T-helper 1 cell treated with Interleukin-12 subunit alpha and Interleukin-12 subunit beta and Interleukin-4 antibody, amounts not matched to agents 30 ng/mL and 1 ng/mL, for 36 hours (primary cell): Measurements from ENCODE around the gene STX1B. TPM values are rescaled to one million over a fixed set of nuclear protein-coding genes. Genes with fewer than 3 reads are reported as not detected.
"Not testable (repeated sequence)": the region's sequence is repeated elsewhere in the genome, so short reads cannot be mapped to it uniquely, and the experiment has no call there.

ENCODE experiments used
- intact Hi-C: fragments of 100-400 bp; cut with micrococcal nuclease; formaldehyde crosslinking; loops from one replicate; pipeline ENCODE4 v1.15.1; 2024
- total RNA-seq: library from RNA; stranded (reverse); gene quantifications from 2 replicates; pipeline ENCODE4 v1.2.3, GENCODE V29; 2022

The STX1B gene
- total RNA-seq, 1 donor from 2014 or later: 1.5 TPM

DNA sequence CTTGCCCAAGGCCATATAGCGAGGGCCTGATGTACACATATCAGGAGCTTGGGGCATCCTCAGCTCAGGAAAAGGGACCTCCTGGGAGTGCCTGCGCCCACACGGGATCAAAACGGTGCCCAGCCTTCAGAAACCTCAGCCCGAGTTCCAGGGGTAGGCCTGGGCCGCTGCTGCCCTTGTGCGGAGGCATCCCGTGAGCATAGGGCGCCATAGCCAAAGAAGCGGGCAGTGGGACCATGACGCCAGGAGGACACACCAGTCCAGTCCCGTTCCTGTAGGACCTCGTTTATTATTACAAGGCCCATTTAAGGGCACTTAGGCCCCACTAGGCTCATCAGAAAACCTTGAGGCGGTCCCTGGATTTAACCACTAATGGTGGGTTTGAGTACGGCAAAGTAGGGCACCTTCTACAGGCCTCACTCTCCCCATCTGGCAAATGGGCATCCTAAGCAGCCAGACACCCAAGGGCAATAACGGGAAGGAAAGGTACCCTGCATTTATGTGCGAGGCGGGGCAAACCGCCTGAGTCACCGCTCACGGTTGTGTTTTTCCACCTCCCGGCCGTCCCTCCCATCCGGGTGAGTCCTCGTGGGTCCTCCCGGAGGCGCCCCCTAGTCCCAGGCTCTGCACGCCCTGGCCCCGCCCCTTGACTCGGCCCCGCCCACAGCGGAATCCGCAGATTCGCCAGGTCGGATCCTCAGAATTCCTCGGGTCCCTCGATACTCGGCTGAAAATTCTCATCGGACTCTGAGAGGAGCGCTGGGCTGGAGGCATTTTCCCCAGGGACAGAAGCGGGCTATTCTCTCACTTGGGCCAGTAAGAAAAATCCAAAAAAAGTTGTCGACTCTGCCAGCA lies 53.6 kb downstream of the STX1B start:
- intact Hi-C loops: loop anchor here (1.0 to 10.0 kb wide), 13 partner anchors 34 to 912 kb away; partner anchors contain the start of genes ARMC5, BCKDK, FBRS and FBXL19

DNA sequence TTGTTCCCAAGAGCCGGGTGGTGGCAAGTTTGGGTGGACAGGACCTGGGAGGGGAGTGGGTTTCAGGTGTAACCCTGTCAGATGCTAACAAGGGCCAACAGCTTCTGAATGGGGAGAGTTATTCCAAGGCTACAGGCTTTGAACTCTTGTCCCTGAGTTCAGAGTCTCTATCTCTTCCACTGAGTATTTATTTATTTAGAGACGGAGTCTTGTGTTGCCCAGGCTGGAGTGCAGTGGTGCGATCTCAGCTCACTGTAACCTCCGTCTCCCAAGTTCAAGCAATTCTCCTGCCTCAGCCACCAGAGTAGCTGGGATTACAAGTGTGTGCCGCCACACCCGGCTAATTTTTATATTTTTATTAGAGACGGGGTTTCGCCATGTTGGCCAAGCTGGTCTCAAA lies 55.4 kb downstream of the STX1B start:
- intact Hi-C loops: loop anchor here (5.0 to 10.0 kb wide), 2 partner anchors 400 to 487 kb away; partner anchors contain the start of genes ITGAX and ZNF843

DNA sequence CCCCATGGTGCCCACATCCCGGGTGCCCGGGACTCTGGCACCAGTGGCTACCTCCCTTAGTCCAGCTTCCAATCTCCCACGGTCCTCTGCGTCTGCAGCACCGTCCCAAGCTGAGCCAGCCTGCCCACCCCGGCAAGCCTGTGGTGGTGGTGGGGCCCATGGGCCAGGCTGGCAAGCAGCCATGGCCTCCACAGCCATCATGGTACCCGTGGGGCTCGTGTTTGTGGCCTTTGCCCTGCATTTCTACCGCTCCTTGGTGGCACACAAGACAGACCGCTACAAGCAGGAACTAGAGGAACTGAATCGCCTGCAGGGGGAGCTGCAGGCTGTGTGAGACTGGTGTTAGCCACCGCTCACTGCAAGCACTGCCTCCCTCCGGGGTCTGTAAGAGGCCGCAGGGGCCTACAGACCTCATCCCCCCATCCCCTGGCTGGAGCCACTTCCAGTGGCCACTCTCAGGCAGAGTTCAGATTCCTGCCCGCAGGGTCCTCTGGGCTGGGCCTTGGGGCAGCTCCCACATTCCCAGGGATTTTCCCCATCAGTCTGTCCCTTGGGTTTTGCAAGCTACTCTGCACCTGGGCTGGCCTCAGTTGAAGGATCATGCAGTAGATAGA lies 56.8 kb downstream of the STX1B start:
- intact Hi-C loops: loop anchor here (1.0 to 10.0 kb wide), 3 partner anchors 143 to 489 kb away; partner anchors contain the start of genes ITGAX and ZNF843

DNA sequence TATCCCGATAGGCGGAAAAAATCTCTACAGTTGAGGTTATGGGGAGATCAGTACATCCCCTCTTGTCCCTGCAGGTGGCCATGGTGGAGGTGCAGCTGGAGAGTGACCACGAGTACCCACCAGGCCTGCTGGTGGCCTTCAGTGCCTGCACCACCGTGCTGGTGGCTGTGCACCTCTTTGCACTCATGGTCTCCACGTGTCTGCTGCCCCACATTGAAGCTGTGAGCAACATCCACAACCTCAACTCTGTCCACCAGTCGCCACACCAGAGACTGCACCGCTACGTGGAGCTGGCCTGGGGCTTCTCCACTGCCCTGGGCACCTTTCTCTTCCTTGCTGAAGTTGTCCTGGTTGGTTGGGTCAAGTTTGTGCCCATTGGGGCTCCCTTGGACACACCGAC lies 57.3 kb downstream of the STX1B start:
- intact Hi-C loops: loop anchor here (1.0 to 10.0 kb wide), 3 partner anchors 143 to 489 kb away; partner anchors contain the start of genes ITGAX and ZNF843

GRCh38 chr16:30951750-30952149 lies 58.7 kb downstream of the STX1B start:
- intact Hi-C loops: loop anchor here (5.0 to 10.0 kb wide), 2 partner anchors 403 to 491 kb away; partner anchors contain the start of genes ITGAX and ZNF843

DNA sequence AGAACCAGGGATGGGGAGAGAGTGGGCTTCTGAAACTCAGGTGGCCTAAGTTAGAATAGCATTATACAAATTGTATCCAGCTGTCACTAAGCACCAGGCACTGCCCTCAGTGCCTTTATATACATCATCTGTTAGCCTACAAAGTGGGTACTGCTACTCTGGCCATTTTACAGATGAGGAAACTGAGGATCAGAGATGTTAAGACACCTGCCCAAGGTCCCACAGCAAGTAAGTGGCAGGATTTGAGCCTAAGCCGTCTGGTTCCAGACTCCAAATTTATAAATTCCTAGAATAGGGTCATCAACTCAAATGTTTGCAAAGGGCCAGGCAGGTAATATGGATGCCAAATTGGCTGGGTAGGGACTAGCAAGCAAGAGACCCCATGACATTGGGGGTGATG lies 59.2 kb downstream of the STX1B start:
- intact Hi-C loops: loop anchor here (5.0 to 10.0 kb wide), 2 partner anchors 404 to 491 kb away; partner anchors contain the start of genes ITGAX and ZNF843

GRCh38 chr16:30950516-30951065 lies 59.8 kb downstream of the STX1B start:
- intact Hi-C loops: loop anchor here (1.0 to 10.0 kb wide), 3 partner anchors 8 to 492 kb away; partner anchors contain the start of genes ITGAX and ZNF843

DNA sequence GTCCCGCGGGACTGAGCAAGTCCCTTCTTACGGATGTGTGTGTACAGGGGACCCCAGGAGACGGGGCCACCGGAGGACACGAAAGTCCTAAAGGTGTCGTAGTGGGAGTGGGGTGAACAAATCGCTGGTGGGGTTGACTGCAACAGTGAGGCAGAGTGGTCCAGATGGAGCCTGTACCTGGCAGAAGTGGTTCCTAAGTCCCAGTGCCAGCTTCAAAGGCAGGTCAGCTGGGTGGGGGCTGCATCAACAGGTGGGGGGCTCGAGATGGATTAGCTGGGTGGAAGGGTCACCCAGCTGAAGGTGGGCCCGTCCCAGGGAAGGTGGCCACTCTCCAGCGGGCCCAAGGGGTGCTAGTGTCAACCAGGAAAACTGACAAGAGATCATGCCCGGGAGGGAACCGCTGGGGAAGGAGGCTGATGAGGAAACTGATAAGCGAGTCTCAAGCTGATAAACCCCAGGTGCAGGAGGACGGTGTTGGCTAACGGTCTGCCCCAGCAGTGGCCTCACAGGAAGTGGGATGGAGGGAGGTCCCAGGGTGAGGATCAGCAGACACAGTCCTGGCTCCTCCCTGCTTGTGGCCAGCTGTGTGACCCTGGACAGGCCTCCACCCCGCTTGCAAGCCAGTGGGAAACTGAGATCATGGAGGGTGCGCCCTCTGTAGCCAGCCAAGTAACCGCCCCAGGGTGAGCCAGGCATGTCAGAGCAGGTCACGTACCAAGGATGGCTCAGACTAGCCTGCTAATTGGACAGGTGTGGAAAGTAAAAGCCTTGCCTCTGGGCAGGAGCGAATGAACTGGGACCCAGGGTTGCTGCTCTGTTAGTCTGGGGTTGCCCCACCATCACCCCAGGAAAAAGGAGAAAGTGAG lies 60.6 kb downstream of the STX1B start:
- intact Hi-C loops: loop anchor here (1.0 to 10.0 kb wide), 4 partner anchors 8 to 492 kb away; partner anchors contain the start of genes ITGAX and ZNF843

DNA sequence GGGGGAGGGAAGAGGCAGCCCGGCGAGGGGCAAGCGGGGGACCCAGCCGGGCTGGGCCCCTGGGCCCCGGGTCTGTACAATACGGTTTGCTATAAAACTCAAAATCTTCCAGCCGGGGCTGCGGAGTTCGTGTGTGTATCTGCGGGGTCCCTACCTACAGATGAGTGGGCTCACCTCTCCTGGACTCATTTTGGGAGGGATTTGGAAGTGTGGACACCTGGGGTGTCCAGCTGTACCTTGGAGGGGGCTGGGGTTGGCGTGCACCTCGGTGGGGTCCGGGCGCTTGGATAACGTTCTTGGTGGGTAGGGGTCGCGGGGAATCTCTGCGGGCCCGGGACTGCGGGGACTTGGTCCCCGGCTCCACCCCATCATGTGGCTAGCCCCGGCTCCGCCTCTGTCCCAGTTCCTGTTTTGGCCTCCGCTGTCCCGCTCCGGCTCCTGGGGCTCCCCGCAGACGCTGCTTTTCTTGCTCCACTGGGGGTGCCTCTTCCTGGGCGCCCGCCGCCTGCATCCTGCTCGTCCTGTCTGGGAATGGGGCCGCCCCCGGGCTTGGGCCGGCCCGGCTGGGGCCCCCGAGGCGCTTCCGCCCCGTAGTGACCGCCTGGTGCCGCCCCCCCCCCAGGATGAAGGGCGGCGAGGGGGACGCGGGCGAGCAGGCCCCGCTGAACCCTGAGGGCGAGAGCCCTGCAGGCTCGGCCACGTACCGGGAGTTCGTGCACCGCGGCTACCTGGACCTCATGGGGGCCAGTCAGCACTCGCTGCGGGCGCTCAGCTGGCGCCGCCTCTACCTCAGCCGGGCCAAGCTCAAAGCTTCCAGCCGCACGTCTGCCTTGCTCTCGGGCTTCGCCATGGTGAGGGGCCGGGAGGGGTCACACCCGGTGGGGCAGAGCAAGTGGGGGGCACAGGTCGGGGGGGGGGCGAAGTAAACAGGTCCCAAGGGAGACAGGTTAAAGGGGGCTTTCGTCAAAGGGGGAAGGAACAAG lies 61.5 kb downstream of the STX1B start, which contains the start of gene ORAI3:
Gene ORAI3 (plus strand): TSS at position 402 of the 983 bp plus-strand sequence. CDS start 222 bp downstream, at position 624.
- intact Hi-C loops: loop anchor here (1.0 kb wide), 1 partner anchor 193 kb away; no protein-coding TSS in a partner anchor

DNA sequence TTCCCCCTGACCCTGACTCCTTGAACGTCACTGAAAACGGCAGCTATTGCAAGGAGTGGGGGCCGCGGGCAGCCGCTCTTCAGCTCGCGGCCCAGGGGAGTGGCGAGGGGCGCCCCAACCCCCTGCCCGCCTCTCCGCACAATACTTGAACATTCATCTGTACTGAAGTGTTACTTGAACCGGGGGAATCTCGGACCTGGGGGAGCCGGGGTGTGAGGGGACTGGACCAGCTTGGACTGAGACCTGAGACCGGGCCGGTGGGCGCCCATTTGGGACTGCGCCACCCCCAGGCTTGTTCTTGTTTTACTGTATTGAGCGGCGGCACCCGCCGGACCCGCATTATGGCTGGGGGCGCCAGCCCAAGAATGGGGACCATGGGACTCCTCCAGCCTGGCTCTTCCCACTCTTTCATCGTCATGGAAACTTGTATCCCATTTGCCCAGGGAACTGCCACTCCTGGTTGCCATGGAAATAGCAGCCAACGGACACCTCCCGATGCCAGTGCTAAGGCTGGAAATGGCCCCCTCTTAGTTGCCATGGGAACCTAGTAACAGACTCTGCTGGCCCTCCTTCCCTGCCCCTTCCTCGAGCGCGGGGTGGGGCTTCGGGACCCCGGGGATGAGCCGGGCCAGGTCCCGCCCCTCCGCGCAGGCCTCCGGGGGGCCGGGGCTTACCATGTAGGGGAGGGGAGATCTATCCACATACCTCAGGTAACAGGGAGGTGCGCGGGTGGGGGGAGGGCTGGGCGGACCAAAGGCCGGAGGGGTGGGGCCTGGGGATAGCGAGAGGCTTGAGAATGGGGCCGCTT lies 62.4 kb downstream of the STX1B start:
- intact Hi-C loops: no loop called here

DNA sequence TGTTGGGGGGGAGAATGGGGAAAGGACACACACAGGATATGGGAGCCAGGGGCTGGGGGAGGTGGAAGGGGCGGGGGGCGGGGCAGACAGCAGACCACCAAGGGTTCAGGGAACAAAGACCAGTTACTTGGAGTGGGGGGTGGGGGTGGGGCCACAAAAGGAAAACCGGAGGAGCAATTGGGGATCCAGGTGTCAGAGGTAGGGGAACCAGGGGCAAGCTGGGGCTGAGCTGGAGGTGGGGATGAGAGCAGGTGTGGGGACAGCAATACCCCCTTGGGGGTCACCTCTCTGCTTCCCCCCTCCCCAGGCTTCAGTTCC lies 62.9 kb downstream of the STX1B start:
- intact Hi-C loops: no loop called here

DNA sequence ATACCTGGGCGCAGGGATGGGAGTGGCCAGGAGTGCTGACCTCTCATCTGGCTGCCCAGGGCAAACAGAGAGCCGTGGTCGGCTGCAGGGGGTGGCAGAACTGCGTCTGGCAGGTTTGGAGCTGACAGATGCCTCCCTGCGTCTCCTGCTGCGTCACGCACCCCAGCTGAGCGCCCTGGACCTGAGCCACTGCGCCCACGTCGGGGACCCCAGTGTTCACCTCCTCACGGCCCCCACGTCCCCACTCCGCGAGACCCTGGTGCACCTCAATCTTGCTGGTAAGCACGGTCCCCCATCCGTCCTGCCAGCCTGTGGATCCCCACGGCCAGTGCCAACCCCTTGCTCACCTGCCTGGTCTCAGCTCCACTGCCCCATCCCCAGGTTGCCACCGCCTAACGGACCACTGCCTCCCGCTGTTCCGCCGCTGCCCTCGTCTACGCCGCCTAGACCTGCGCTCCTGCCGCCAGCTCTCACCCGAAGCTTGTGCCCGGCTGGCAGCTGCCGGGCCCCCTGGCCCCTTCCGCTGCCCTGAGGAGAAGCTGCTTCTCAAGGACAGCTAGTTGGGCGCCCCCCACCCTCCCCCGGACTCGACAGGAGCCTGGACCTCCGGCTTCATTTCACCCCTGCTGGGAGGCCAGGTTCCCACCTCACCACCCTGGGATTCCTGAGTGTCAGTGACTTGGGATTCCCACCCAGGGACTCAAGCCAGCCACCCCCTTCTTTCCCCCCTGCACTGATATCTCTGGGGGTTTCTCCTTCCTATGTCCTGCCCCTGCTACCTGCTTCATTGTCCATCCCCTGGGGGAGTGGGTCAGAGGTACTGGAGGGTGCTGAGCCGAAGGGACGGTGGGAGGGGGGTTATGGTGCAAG lies 63.5 kb downstream of the STX1B start:
- intact Hi-C loops: no loop called here

GRCh38 chr16:30944352-30944751 lies 66.1 kb downstream of the STX1B start:
- intact Hi-C loops: no loop called here

- intact Hi-C loops: loop anchor here (1.0 kb wide), 4 partner anchors 8 to 180 kb away; partner anchors contain the start of genes CFAP119, FBXL19 and RNF40
Observed at GRCh38 chr16:30942426-30942806, 68.0 kb downstream of the STX1B start.

- intact Hi-C loops: loop anchor here (1.0 kb wide), 4 partner anchors 8 to 180 kb away; partner anchors contain the start of genes CFAP119, FBXL19 and RNF40
Observed at GRCh38 chr16:30941600-30942425, 68.6 kb downstream of the STX1B start.

DNA sequence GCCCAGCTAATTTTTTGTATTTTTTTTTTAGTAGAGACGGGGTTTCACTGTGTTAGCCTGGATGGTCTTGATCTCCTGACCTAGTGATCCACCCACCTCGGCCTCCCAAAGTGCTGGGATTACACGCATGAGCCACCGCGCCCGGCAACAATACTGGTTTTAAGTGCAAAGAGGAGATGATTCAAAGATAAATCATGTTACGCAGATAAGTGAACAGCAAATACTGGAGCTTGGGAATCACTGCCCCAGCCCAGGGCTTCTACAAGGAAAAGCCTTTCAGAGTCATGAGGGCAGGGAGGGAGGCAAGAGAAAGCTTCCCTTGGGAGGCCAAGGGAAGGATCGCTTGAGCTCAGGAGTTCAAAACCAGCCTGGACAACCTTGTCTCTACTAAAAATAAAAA lies 70.9 kb downstream of the STX1B start:
- intact Hi-C loops: not testable (repeated sequence)
